HCT116 (cell line): ENCODE results near the gene ACVRL1. TPM values are rescaled to one million over a fixed set of nuclear protein-coding genes. Genes with fewer than 3 reads are reported as not detected.
A peak's percentile ranks its signal among the peaks of the same experiment; 100 is the strongest.

ENCODE experiments used
- ATAC-seq: fragments of 200-7000 bp; cut with Tn5 transposase; 2 replicates; pipeline ENCODE4 v1.9.1; 2020; ENCODE audit warnings: mild to moderate bottlenecking, moderate library complexity
- BruUV-seq: library from RNA; stranded (reverse); fragments of 400-500 nt; replicated peaks from 2 replicates; lab custom pipeline; 2021; lab: Mats Ljungman, UMichigan
- CTCF ChIA-PET: fragments of 300-600 bp; sonication (Branson Sonifier 250); formaldehyde crosslinking; loops from one replicate; lab custom pipeline; 2021; ENCODE audit warnings: antibody characterized with exemption; lab: Charles Lee
- POLR2A ChIA-PET: fragments of 300-600, 350-600 bp; sonication (Branson Sonifier 250); formaldehyde crosslinking; loops from one replicate; lab custom pipeline; 2021; ENCODE audit warnings: antibody characterized with exemption; lab: Charles Lee
- RAD21 ChIA-PET, 2 experiments: fragments of 300-600 bp; sonication (Branson Sonifier 250); formaldehyde crosslinking; loops; one replicate each; lab custom pipeline; 2023; ENCODE audit warnings: low total read pairs in 2 of 2; ENCODE audit not compliant: uncharacterized antibody in 2 of 2, unreplicated experiment in 2 of 2, low non-redundant PET in 1 of 2; lab: Charles Lee
- DNase-seq: peaks from one replicate; pipeline ENCODE4 v3.0.0-alpha.2; 2010; ENCODE audit warnings: low read depth, low spot score
- H2AFZ ChIP-seq: fragments of 200-600 bp; shearing (Covaris generic), sonication (generic); 2 replicates; pipeline ENCODE4 v1.6.1; 2017; ENCODE audit warnings: low read depth, mixed run types, mixed read lengths, antibody characterized with exemption, low read length; ENCODE audit not compliant: poor library complexity, severe bottlenecking
- H3K27ac ChIP-seq: 2 replicates; pipeline ENCODE4 v1.5.1; 2012; ENCODE audit warnings: low read depth, low read length
- H3K27me3 ChIP-seq: fragments of 200-600 bp; sonication (generic); 2 replicates; pipeline ENCODE4 v1.6.1; 2016; ENCODE audit warnings: mixed run types, low read length, mixed read lengths; ENCODE audit not compliant: insufficient read depth
- H3K36me3 ChIP-seq, 2 experiments: fragments of 200-500 bp in 1 of 2; fragments of 200-600 bp in 1 of 2; sonication (Bioruptor generic) in 1 of 2; sonication (generic) in 1 of 2; 2 replicates each; pipeline versions ENCODE4 v1.5.1 to v1.6.1; 2014 to 2016; ENCODE audit warnings: low read length in 2 of 2, inconsistent platforms in 1 of 2, mixed read lengths in 1 of 2, mixed run types in 1 of 2; ENCODE audit not compliant: insufficient read depth in 2 of 2, control insufficient read depth in 1 of 2
- H3K4me1 ChIP-seq, 2 experiments: fragments of 200-600 bp in 1 of 2; sonication (generic) in 1 of 2; 2 replicates each; pipeline versions ENCODE4 v1.5.1 to v1.6.1; 2012 to 2017; ENCODE audit warnings: low read length in 2 of 2, inconsistent platforms in 1 of 2, mild to moderate bottlenecking in 1 of 2, mixed read lengths in 1 of 2, mixed run types in 1 of 2, moderate library complexity in 1 of 2; ENCODE audit not compliant: insufficient read depth in 2 of 2, control insufficient read depth in 1 of 2
- H3K4me2 ChIP-seq: fragments of 200-600 bp; sonication (generic); 2 replicates; pipeline ENCODE4 v1.6.1; 2017; ENCODE audit warnings: mixed run types, low read length, mixed read lengths
- H3K4me3 ChIP-seq, 2 experiments: fragments of 200-600 bp in 1 of 2; sonication (generic) in 1 of 2; replicated peaks in 1 of 2; 2 replicates each; pipeline ENCODE4 v1.5.1; 2011 to 2016; ENCODE audit warnings: low read length in 2 of 2, control low read depth in 1 of 2, low read depth in 1 of 2, mild to moderate bottlenecking in 1 of 2, mixed read lengths in 1 of 2, mixed run types in 1 of 2
- H3K79me2 ChIP-seq: fragments of 200-600 bp; sonication (generic); 2 replicates; pipeline ENCODE4 v1.6.1; 2017; ENCODE audit warnings: mild to moderate bottlenecking, mixed run types, low read length, moderate library complexity, mixed read lengths; ENCODE audit not compliant: insufficient read depth
- H3K9ac ChIP-seq: fragments of 200-600 bp; sonication (generic); 2 replicates; pipeline ENCODE4 v1.6.1; 2016; ENCODE audit warnings: low read length, mixed read lengths
- H3K9me2 ChIP-seq: fragments of 200-600 bp; sonication (generic), shearing (Covaris generic); 2 replicates; pipeline ENCODE4 v1.6.1; 2017; ENCODE audit warnings: mixed run types, mild to moderate bottlenecking, moderate library complexity; ENCODE audit not compliant: insufficient read depth
- H3K9me3 ChIP-seq, 2 experiments: fragments of 200-500 bp in 1 of 2; fragments of 200-600 bp in 1 of 2; sonication (Bioruptor generic) in 1 of 2; sonication (generic) in 1 of 2; 2 replicates each; pipeline ENCODE4 v1.6.1; 2014 to 2017; ENCODE audit warnings: low read length in 2 of 2, mixed read lengths in 2 of 2, inconsistent platforms in 1 of 2, low read depth in 1 of 2, mild to moderate bottlenecking in 1 of 2, mixed run types in 1 of 2, moderate library complexity in 1 of 2; ENCODE audit not compliant: control insufficient read depth in 1 of 2, insufficient read depth in 1 of 2
- H4K20me1 ChIP-seq: fragments of 200-600 bp; sonication (generic), shearing (Covaris generic); 2 replicates; pipeline ENCODE4 v1.6.1; 2017; ENCODE audit warnings: mixed run types, mild to moderate bottlenecking, moderate library complexity; ENCODE audit not compliant: insufficient read depth
- EZH2phosphoT487 ChIP-seq: fragments of 200-600 bp; IDR thresholded peaks from 2 replicates; pipeline ENCODE4 v1.6.1; 2018; ENCODE audit warnings: antibody characterized with exemption, borderline replicate concordance
- RAD21 ChIP-seq: IDR thresholded peaks from 2 replicates; pipeline ENCODE4 v1.6.1; 2012; ENCODE audit warnings: low read depth, mild to moderate bottlenecking
- SRF ChIP-seq: IDR thresholded peaks from 2 replicates; pipeline ENCODE4 v1.6.1; 2012; ENCODE audit warnings: low read depth
- TCF7L2 ChIP-seq: IDR thresholded peaks from 2 replicates; pipeline ENCODE4 v1.7.0; 2011; ENCODE audit warnings: borderline replicate concordance, inconsistent platforms; ENCODE audit not compliant: insufficient read depth, insufficient read length; ENCODE audit errors: extremely low read depth
- intact Hi-C: fragments of 100-400 bp; cut with micrococcal nuclease; formaldehyde crosslinking; loops from 2 replicates; pipeline ENCODE4 v1.10.0; 2022
- total RNA-seq: library from RNA; stranded (reverse); gene quantifications from one replicate; pipeline ENCODE4 v1.2.1, GENCODE V29; 2021; ENCODE audit not compliant: unreplicated experiment
- TF ChIP-seq, protein P1 (sequence below), 3 experiments: fragments of 200-600 bp in 1 of 3; sonication (generic) in 1 of 3; IDR thresholded peaks in 2 of 3; conservative IDR thresholded peaks in 1 of 3; 2 replicates each; pipeline ENCODE4 v1.5.1; 2012 to 2017; ENCODE audit warnings: low read depth in 2 of 3, low read length in 2 of 3, antibody characterized with exemption in 1 of 3, borderline replicate concordance in 1 of 3, control low read depth in 1 of 3, mild to moderate bottlenecking in 1 of 3, mixed read lengths in 1 of 3, mixed run types in 1 of 3, moderate library complexity in 1 of 3; ENCODE audit not compliant: insufficient read depth in 1 of 3

ACVRL1 gene
- total RNA-seq, 1 experiment from 2014 or later = 2.5 TPM

DNA sequence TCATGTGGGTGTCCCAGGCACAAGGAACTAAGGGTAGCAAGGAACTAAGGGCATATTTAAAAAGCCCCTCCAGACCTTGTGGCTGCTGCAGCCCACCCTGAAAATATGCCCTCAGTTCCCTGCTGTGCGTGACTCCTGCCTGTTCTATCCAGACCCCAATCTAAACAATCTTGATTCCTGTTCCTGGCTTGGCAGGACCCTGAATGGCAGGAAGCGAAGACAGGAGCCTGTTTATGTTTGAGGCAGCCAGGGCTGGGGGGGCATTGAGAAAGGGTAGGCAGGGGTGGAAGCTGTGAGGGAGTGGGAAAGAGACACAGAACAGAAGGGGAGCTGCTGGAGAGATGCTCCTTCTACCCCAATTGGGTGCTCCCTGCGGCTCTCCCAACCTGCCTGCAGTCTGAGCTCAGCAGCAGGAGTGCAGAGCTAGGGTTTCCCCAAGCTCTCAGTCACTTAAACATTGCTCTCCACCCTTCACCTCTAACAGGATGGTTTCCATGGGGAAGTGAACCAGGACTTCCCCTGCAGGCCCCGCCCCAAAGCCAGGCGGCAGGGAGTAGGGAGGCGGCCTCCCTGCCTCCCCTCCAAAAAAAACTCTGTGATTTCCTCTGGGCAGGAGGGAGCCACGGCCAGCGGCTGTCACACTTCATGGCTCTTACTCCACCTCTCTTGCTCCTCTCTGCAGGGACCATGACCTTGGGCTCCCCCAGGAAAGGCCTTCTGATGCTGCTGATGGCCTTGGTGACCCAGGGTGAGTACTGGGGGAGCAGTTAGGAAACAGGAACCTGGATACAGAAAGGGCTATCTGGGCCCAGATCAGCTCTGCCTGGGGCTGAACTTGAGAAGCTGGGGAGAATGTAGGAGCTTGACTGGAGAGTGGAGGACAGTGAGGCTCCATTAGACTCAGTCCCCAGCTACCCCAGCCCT, 4.7 kb downstream of the ACVRL1 start:
- Histone ChIP-seq H4K20me1 (no peaks in the 10 kb centered on the region), H3K9me3 (no peaks in the 10 kb centered on the region), H2AFZ (no peak overlapping the region), H3K79me2 (no peaks in the 10 kb centered on the region), H3K27me3 (no peaks in the 10 kb centered on the region), H3K4me2 (peak overlapping the region; percentile 46), H3K9ac (no peak overlapping the region), H3K9me2 (no peaks in the 10 kb centered on the region), H3K36me3 (no peaks in the 10 kb centered on the region), H3K27ac (no peak overlapping the region; the same call in 1 of the 2 replicates), H3K4me1 (peaks cover 8 to 21% of the 10 kb centered on the region in 2 experiments), H3K4me3 (peak overlapping the region; percentile 16 to 19; a peak in 3 of 4 replicates)
- ChIA-PET CTCF (interaction anchor here (1.8 to 3.1 kb wide), 2 partner anchors 11 to 17 kb away, joined by 8 to 22 read pairs; no protein-coding TSS in a partner anchor), RAD21 (no interaction called here), POLR2A (no interaction called here)
- intact Hi-C loops = no loop called here
- TF ChIP-seq RAD21 = no peak
- no peak for TF ChIP-seq TCF7L2
- BruUV-seq = no TSS peak
- DNase-seq (no peak), ATAC-seq (peak; percentile 83)

DNA sequence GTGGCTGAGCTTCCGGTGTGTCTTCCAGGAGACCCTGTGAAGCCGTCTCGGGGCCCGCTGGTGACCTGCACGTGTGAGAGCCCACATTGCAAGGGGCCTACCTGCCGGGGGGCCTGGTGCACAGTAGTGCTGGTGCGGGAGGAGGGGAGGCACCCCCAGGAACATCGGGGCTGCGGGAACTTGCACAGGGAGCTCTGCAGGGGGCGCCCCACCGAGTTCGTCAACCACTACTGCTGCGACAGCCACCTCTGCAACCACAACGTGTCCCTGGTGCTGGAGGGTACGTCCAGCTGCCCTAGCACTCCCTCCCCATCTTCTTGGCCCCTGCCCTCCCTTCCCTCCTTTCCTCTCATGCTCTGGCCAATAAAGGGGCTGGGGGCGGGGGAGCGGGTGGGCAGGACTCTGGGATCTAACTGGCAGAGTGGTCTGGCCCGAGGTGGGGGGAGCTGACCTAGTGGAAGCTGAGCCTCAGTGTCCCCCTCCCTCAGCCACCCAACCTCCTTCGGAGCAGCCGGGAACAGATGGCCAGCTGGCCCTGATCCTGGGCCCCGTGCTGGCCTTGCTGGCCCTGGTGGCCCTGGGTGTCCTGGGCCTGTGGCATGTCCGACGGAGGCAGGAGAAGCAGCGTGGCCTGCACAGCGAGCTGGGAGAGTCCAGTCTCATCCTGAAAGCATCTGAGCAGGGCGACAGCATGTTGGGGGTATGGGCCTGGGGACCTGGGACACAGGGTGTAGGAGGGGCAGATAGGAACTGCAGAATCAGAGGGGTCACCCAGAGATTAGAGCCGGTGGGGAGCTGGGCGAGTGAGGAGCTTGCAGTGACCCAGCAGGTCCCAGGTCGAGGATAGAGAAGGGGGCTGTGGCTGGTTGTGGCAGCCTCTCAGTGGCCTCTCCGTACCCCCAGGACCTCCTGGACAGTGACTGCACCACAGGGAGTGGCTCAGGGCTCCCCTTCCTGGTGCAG, 6.0 kb downstream of the ACVRL1 start:
- TF ChIP-seq, protein P1, sequence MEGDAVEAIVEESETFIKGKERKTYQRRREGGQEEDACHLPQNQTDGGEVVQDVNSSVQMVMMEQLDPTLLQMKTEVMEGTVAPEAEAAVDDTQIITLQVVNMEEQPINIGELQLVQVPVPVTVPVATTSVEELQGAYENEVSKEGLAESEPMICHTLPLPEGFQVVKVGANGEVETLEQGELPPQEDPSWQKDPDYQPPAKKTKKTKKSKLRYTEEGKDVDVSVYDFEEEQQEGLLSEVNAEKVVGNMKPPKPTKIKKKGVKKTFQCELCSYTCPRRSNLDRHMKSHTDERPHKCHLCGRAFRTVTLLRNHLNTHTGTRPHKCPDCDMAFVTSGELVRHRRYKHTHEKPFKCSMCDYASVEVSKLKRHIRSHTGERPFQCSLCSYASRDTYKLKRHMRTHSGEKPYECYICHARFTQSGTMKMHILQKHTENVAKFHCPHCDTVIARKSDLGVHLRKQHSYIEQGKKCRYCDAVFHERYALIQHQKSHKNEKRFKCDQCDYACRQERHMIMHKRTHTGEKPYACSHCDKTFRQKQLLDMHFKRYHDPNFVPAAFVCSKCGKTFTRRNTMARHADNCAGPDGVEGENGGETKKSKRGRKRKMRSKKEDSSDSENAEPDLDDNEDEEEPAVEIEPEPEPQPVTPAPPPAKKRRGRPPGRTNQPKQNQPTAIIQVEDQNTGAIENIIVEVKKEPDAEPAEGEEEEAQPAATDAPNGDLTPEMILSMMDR (IDR thresholded peaks at IDR 0.05 in 2 of 3, conservative IDR thresholded peaks at IDR 0.05 in 1 of 3; ENCODE audit: borderline replicate concordance in 1 of 3, insufficient read depth in 1 of 3, low read depth in 2 of 3, low read length in 2 of 3) = peak in 2 of 3 experiments; percentile 31 to 39; a peak in 2 of 6 replicates
- TF ChIP-seq EZH2phosphoT487 = no peak
- no peak for TF ChIP-seq SRF
- TF ChIP-seq, all 23 proteins: peak for 1
- ChIA-PET CTCF (interaction anchor here (0.7 to 3.1 kb wide), 3 partner anchors 10 to 18 kb away, joined by 3 to 22 read pairs (median 8); no protein-coding TSS in a partner anchor), RAD21 (no interaction called here), POLR2A (no interaction called here)
- no peak overlapping the region for H3K27ac ChIP-seq
- no peaks in the 10 kb centered on the region for H3K9me3 ChIP-seq
- intact Hi-C loops = no loop called here
- no peak overlapping the region for H2AFZ ChIP-seq
- ATAC-seq = no peak
- no peaks in the 10 kb centered on the region for H3K36me3 ChIP-seq
- H3K4me2 ChIP-seq = peak overlapping the region; percentile 46; the same call in 1 of the 2 replicates
- H4K20me1 ChIP-seq = no peaks in the 10 kb centered on the region
- no peak for DNase-seq
- H3K4me3 ChIP-seq = no peak overlapping the region
- H3K9me2 ChIP-seq = no peaks in the 10 kb centered on the region
- no TSS peak for BruUV-seq
- H3K79me2 ChIP-seq = no peaks in the 10 kb centered on the region
- peaks cover 8 to 21% of the 10 kb centered on the region in 2 experiments for H3K4me1 ChIP-seq
- no peaks in the 10 kb centered on the region for H3K27me3 ChIP-seq
- no peak overlapping the region for H3K9ac ChIP-seq
